Esophagus squamous epithelium (tissue), 4 donors: ENCODE data around the gene B3GALT4.

ENCODE experiments used
- CTCF ChIP-seq, 6 experiments: fragments of 450-650 bp in 4 of 6; fragments of 200-600 bp in 2 of 6; sonication (generic) in 2 of 6; IDR thresholded peaks; one replicate each; pipeline ENCODE4 v1.5.1; 2016 to 2019; ENCODE audit warnings: antibody characterized with exemption in 6 of 6, mild to moderate bottlenecking in 4 of 6, moderate library complexity in 4 of 6
- POLR2A ChIP-seq, 4 donors: fragments of 450-650 bp; IDR thresholded peaks; one replicate each; pipeline ENCODE4 v1.6.1; 2017; ENCODE audit warnings: antibody characterized with exemption in 4 of 4, mild to moderate bottlenecking in 4 of 4, moderate library complexity in 3 of 4

- TF ChIP-seq CTCF (IDR thresholded peaks at IDR 0.05) (no peak), POLR2A (IDR thresholded peaks at IDR 0.05) (no peak)
These were observed 20.6 kb downstream of the B3GALT4 start for GRCh38 chr6:33297406-33297955.
